GM18502 (cell line): ENCODE data around the gene DOCK1.

ENCODE experiments used
- ATAC-seq: cut with Tn5 transposase; IDR thresholded peaks from one replicate; pipeline ENCODE4 v1.9.1; 2021; ENCODE audit warnings: mild to moderate bottlenecking; ENCODE audit not compliant: unreplicated experiment, poor library complexity

DOCK1 gene

DNA sequence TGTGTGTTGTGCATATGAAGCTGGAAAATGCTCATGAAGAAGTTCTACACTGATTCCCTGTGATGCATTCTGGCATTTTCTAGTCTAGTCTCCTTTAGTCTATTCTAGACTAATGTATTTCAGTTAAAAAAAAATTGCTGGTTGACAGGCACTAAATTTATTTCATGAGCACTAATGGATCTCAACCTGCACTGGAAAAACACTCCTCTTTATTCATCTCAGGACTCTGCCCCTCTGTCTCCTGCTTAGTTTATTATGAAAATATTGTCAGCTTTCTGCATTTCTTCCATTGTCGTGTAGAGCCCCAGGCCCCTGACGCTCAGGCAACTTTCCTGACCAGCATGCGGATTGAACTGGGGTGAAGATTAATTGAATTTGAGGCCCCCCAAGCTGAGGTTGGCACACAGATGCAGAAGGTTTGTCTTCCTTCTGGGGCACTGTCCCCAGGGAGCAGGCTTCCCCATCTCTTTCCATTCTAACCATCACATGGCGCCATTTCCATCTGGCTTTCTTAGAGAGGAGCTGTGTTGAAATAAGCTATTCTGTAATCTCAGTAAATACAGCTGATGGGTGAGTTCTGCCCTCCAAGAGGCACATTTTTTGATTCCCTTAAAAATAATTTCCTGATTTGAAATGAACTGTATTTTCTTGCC, 162.4 kb downstream of the DOCK1 start:
- no peak for ATAC-seq

DNA sequence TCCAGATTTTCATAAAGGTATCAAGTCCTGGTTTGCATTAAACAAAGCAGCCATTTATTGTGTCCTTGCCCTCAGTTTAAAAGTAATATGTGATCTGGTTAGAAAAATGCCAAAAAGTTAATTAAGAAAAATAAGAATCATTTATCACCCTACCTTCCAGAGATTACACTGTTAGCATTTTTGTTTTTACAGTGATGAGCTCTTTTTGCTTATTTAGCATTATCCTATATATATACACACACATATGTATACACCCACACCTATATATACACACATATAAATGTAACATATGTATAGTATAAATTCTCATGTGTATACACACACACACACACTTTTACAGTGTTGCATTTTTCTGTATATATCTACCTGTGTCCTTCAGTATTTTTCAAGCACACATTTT, 163.3 kb downstream of the DOCK1 start:
- no peak for ATAC-seq

- ATAC-seq: no peak
Measured at GRCh38 chr10:127069436-127069835, 164.2 kb downstream of the DOCK1 start.

- ATAC-seq: no peak
Measured at GRCh38 chr10:127071126-127071525, 165.9 kb downstream of the DOCK1 start.

DNA sequence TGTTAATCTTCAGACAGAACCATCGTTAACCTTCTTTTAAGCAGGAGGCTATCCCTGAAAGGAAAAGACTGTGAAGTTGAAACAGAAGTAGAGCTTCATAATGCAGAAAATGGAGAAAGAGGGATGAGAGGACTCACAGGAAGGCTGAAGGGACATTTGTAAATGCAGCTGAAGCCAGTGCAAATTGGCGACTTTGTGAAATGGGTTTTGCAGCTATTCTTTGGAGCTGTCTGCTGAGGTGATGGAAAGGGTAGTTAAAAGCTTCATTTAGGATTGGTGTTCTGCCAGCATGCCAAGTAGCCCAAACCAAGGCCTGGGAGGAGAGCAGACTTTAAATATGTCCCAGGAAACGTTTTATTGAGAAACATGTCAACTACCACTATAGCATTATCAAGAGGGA, 168.4 kb downstream of the DOCK1 start:
- ATAC-seq: no peak

DNA sequence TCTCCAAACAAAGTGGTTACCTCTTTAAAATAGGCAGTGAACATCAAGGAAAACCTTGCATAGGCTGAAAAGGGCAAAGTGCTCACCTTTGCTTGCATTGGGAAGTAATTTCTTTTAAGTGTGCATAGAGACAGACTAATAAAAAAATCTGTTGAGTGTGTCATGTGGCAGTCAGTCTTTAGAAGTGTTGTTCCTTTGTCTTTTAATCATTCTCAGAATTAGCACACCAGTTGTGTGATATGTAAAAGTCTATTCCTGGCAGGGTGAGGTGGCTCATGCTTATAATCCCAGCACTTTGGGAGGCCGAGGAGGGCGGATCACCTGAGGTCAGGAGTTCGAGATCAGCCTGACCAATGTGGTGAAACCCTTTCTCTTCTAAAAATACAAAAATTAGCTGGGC, 174.2 kb downstream of the DOCK1 start:
- no peak for ATAC-seq

DNA sequence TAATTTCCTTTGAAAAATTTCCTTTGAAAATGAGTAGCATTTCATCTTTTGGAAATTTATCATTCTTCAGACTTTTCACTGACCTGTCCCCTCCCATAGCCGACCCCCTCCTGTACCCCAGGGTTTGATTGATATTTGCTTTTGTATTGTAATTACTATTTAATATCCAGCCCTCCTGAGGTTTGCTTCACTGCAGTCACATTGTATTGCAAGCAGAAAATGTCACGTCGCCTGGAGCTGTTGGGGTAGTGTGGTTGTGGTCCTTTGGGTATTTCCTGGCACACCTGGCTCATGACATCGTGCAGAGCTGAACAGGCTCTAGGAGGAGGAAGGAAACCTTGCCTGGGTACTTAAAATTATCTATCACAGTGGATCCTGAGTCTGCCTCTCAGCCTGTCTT, 175.1 kb downstream of the DOCK1 start:
- no peak for ATAC-seq

DNA sequence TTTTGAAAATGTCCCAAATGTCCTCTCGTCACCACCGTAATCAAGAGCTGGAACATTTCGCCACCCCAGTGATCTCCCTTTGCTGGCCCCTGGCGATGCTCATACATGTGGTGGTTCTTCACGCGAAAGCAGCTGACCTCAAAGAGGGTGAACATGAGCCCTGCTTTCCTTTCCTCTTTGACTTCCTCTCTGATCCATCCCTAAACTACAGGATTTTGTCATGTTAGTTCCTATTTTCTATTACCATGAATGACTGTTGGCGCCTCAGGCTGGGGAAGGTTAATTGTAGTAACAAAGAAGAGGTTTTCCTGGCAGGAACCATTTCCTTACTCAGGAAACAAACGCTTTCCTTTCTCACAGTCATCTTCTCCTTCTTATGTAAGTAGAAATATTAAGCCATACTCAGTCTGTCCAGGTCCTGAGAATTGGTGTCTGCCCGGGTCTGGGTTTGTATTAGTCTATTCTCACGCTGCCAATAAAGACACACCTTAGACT, 176.7 kb downstream of the DOCK1 start:
- ATAC-seq: no peak

- no peak for ATAC-seq
Measured at GRCh38 chr10:127082651-127083050, 177.4 kb downstream of the DOCK1 start.

DNA sequence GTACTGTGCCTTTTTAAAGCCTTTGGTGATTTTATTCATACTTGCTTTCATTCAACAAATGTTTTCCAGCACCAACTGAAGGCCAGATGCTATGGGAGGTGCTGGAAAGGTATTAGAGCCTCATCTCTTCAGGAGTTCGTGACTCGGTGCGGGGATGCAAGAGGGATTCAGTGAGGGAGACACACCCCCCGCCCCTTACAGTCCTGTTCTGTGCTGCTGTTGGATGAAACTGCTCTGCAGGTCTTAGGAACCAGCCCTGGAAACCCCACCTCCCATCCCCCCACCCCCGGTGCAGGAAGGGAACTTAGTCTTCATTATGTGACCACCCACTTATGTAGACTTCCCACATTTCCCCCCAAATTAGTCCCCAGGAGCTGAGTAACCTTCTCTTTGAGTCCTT, 180.7 kb downstream of the DOCK1 start:
- ATAC-seq: no peak

- no peak for ATAC-seq
Measured at GRCh38 chr10:127088908-127089307, 183.7 kb downstream of the DOCK1 start.

GRCh38 chr10:127089446-127089845, 184.2 kb downstream of the DOCK1 start:
- no peak for ATAC-seq

GRCh38 chr10:127090138-127090537, 184.9 kb downstream of the DOCK1 start:
- ATAC-seq: no peak

DNA sequence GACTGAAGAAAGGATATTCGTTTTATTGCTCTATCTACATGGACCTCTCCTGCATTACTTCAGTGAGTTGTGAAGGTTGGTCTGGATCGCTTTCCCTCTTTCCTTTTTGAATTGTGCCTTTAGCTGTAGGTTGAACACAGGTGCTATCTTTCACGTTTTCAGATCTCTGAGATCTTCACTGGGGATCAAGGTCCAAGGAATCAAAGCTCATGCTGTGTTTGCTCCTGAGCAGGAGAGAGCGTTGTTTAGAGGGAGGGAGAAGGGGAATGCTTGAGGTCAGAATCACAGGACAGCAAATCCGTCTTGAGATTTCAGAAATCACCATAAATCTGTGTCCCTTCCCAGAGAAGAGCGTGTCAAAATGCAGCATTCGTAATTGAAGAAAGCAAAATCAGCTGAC, 186.1 kb downstream of the DOCK1 start:
- ATAC-seq: no peak

DNA sequence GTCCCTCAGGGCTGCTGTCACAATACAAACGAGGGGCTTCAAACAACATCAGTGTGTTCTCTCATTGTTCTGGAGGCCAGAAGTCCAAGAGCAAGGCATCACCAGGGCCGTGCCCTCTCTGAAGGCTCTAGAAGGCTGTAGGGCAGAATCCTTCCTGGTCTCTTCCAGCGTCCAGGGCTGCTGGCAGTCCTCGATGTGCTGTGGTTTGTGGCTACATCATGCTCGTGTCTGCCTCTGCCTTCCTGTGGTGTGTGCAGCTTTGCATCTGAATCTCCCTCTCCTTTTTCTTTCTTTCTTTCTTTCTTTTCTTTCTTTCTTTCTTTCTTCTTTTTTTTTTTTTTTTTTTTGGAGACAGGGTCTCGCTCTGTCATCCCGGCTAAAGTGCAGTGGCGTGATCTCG, 187.7 kb downstream of the DOCK1 start:
- no peak for ATAC-seq

- ATAC-seq: no peak
Measured at GRCh38 chr10:127094984-127095383, 189.8 kb downstream of the DOCK1 start.

DNA sequence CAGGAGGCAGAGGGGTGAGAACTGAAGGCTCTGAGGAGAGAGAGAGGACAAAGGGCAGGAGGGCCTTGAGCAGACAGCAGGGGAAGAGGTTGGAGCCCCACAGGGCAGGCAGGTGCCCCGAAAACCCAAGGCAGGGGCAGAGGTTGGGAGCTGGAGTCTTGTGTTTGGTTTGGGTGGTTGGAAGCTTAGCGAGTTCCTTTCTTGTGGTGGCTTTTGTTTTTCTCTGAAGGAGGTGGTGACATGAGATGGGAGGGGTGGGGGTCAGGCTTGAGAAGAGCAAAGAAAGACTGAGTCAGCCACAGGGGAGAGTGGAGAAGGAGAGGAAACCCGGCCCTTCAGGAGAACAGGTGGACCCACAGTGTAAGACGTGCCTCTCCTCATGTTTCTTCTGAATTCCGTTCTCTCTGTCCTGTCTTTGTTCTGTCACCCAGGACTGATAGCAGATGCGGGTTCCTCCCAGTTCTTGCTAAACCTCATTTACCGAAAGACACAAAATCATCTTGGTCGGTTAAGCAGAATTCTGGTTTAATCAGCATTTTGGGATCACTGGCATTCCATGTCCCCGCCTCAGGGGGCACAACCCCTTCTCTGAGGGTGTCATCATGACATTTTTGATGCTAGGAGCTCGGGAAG, 195.9 kb downstream of the DOCK1 start:
- ATAC-seq: no peak

DNA sequence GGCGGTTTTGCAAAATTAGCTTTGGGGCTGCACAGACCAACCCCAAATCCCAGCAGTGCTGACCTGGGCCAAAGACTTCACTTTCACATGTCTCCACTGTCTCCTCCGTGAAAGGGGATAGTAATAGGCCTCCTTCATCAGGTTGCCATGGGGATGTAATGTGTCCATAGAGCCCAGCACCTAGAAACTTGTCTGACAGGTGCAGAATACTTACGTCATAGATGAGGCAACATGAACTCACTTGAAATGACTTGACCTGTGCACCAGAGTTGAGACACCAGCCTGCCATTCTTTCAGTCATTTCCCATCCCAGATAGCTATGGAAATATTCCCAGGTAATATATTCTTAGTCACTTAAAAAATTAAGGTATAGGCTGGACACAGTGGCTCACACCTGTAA, 196.9 kb downstream of the DOCK1 start:
- ATAC-seq: no peak

DNA sequence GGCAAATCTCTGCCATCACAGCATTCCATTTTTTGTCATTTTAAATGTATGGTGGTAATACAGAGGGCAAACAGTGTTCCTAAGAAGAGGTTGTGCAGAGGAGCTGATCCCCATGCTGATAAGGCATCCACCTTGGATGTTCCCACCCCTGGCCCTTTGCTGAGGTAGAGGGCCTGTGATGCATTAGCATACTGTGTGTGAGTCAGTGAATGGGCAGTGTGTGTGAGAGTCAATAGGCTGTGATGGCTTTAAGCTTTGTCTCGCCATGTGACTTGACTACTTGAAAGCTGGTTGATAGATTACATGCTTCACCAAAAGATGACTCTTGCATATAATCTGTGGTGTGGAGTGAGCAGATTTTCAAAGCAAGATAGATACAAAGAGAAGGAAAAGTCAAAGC, 209.9 kb downstream of the DOCK1 start:
- no peak for ATAC-seq

GRCh38 chr10:127117125-127117524, 211.9 kb downstream of the DOCK1 start:
- no peak for ATAC-seq

- ATAC-seq: no peak
Measured at GRCh38 chr10:127118034-127118433, 212.8 kb downstream of the DOCK1 start.

- no peak for ATAC-seq
Measured at GRCh38 chr10:127119936-127120335, 214.7 kb downstream of the DOCK1 start.
